NCI-H524 treated with DMSO at 0.1 percent for 48 hours (cell line): ENCODE measurements around the gene STAC.
"Not testable (repeated sequence)": the region's sequence is repeated elsewhere in the genome, so short reads cannot be mapped to it uniquely, and the experiment has no call there.

ENCODE experiments used
- DNase-seq: peaks from one replicate; lab custom pipeline; 2025; lab: John Stamatoyannopoulos, UW

The STAC gene

DNA sequence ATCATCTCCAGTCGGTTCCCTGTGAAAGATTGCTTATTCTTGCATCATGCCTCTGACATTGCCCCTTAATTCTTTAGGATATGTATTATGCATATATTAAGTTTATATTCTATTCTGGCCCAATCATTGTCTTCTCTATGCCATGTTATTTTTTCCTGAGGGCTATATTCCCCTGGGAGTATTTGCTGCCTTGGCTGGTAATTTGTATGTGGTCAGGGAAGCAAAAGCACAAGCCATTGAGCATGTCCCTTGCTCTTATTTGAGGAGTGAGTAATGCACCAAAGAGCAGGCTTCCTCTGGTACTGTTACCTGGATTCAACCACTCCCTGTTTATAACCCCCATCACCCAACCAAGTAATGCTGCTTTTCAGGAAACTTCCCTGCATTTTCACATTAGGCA, 36.3 kb downstream of the STAC start:
- no peak for DNase-seq

DNA sequence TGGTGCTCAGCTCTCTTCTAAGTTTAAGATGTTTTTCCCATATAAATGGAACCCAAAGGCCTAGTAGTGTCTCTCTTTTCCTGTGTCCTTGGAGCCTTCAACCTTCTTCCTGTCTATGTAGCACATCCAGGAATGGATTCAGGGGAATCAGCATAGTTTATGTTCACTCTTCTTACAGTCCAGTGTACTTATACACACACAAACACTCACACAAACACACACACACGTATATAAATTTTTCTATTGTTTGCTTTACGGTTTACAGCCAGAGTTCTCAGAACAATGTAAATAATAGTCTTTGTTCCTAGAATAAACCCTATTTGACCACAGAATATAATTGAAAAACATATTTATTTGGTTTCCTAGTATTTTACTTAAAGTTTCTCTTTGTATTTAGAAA, 36.9 kb downstream of the STAC start:
- no peak for DNase-seq

DNA sequence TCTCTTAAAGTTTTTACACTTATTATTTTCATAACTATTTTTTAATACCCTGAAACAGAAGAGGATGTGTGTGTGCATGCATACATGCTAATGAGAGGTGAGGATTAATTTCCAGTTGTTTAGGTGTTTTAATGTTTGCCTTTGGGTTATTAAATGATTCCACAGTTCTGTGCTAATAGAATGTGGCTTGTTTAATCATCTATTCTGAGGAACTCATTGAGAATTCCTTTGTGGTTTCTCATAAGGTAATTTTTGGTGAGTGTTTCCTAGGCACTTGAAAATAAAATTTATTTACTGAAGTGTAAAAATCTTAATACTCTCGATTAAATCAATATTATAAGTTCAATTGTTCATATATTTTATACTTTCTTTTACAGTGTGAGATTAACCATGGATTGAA, 38.0 kb downstream of the STAC start:
- no peak for DNase-seq

DNA sequence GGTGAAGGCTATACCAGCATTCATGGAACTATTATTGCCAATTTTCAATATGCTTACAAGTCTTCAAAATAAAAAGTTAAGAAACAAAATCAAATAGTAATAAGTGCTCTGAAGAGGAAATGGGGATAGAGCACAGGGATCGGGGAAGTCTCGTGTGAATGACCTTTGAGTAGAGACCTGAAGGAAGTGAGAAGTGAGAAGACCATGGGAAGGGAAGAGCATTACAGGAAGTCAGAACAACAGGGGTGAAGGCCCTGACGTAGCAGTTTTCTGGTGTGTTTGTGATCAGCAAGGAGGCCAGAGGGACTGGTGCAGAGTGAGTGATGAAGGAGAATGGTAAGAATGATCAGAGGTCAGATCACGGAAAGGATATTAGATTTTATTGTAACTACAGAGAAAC, 48.1 kb downstream of the STAC start:
- DNase-seq: no peak

DNA sequence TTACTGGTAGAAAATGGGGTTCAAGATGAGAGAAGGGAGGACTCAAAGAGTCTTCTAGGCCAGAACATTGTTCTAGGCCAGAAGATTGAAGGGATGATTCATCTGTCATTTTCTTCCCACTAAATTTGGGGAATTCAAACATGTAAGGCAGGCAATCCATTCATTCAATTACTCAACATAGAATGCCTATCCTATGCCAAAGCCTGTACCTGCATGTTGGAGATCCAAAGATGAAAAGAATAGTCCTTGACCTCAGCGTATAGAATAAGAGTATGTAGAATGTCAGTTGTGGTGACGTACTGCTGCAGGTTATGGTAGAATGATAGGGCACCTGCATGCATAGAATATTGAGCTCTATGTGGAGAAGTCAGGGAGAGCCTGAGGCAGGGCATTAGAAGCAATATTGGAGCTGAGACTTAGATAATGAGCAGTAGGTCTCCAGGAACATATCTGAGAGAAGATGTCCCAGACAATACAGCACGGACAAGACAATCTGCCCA, 49.7 kb downstream of the STAC start:
- no peak for DNase-seq

DNA sequence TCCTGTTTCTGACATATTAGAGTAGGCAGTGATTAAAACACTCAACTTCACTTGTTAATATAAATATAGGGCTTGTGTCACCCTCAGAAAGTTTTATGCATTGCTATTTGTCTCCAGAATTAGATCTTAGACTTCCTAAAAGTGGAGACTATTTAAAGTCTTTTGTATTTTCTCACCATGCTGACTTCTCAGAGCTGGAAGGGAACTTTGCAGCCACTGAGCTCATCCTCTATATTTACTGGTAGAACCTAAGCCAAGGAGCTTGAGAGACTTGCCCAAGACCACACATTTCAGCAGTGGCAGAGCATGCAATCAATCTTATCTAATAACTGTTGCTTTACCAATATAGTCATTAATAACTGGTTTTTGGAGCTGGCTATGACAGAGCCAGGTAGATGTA, 53.2 kb downstream of the STAC start:
- no peak for DNase-seq

DNA sequence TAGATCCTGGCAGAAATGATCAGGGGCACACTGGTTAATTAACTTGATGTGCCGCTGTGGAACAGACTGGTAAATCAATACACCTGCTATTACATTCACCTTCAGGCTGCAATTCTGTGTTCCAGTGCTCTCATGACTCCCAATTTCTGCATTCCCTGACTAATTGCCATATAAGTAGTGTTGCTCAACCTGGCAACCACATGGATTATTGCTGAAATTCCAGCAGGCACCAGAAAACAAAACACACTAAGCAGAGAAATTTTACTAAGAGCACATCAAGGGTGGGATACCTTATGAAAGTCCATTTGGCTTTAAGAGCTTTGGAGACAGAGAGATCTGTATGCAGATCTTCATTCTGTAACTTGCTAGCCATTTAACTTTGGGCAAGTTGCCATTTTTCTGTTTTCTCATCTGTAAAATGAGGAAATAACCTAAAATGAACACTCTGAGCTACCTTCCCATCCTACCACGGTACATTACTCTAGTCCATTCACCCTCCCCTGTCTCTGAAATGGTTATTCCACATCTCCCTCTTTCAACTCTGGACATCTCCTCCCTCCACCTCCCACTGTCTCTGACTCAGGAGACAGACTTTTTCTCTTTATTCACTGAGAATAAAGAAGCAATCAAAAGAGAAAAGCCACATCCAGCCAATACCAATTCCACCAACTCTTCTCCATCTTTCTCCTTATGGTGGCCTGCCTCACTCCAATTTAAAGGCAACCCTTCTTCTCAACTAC, 54.6 kb downstream of the STAC start:
- DNase-seq: no peak

DNA sequence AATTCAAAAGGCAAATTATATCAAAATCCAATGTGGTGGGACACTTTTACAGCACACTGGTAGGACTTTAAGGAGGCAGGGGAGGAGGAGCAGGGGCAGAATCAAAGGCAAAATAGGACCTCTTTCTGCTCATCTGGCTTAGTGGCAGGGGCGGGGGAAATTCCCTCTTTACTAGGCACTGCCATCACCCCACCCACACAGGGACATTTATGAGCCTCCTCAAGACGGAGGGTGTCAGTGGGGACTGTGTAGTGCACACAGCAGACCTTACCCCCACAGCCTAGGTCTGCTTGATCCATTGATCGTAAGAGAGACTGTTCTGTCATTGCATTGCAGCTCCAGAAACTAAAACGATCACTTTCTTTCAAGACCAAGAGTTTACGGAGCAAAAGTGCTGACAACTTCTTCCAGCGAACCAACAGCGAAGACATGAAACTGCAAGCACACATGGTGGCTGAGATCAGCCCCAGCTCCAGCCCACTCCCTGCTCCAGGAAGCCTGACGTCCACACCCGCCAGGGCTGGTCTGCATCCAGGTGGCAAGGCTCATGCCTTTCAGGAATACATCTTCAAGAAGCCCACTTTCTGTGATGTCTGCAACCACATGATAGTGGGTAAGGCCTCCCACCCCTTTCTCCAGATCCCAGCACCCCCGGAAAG, 62.9 kb downstream of the STAC start:
- no peak for DNase-seq

DNA sequence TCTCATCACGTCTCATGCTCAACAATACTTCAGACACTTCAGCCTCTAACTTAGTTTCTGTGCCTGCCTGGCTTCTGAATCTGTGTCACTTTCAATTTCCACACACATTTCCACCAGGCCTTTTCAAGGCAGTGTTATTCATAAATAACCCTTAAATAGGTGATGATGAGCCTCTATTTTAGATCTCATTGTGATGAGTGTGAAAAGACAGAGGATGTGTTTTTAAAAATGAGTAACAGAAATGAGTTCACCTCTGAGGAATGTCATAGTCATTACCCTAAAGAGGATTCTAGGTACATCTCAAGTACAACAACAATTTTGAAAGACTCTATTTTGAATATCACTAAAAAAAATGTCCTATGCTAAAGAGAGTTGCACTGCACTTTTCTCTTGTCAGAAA, 64.6 kb downstream of the STAC start:
- no peak for DNase-seq

DNA sequence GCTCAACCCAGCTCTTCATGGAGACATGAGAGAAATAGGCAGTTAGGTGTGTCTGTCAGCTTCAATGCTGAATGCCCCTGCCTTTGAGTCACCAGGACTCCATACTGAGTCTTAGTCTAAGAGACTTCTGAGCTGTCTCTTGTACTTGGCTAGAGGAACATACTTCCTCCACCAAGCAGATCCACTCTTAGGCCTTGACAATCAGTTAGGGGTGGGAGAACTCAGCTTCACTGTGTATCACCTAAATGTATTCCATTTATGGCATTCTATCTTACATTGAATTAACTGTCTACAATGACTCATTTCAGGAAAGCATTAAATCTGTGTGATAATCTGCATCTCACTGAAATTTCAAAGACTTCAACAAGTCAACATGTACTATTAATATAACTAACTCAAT, 66.0 kb downstream of the STAC start:
- DNase-seq: no peak

DNA sequence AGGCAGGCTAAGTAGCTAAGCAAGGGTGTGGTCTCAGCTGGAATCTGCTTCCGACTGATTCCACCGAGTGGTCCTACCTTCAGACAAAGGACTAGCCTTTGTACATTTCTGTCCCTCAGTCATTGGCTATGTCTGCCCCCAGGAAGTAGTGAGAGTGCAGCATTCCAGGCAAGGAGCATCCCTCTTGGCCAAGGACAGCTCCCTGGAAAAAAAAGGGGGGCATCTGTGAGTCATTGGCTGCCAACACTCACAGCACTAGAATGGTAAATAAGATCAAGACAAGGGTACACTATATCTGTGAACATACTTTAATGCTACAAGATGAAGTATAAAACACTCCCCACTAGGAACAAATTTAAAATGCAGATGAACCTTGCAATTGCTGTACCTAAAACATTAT, 66.8 kb downstream of the STAC start:
- no peak for DNase-seq

DNA sequence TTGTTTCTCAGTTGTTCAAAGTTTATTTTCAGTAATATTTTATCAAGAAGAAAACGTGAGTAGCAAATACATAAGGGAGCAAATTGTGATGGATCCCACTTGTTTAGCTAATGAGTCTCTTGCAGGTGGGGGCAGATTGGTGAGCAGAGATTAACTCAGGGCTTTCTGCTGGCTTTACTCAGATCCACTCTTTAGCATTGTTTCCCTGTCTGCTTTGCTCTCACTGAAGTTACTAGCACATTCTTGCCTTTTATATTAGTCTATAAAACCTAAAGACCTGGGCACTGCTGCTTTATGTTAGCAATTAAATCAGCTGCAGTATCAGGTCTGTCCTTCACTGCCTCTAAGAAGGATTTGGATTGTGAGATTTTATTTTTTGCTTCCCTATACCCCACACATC, 71.5 kb downstream of the STAC start:
- DNase-seq: no peak

DNA sequence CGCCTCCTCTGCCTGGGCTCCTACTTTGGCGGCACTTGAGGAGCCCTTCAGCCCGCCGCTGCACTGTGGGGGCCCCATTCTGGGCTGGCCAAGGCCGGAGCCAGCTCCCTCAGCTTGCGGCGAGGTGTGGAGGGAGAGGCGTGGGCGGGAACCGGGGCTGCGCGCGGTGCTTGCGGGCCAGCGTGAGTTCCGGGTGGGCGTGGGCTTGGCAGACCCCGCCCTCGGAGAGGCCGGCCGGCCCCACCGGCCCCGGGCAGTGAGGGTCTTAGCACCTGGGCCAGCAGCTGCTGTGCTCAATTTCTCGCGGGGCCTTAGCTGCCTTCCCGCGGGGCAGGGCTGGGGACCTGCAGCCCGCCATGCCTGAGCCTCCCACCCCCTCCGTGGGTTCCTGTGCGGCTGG, 72.9 kb downstream of the STAC start:
- not testable (repeated sequence) for DNase-seq

DNA sequence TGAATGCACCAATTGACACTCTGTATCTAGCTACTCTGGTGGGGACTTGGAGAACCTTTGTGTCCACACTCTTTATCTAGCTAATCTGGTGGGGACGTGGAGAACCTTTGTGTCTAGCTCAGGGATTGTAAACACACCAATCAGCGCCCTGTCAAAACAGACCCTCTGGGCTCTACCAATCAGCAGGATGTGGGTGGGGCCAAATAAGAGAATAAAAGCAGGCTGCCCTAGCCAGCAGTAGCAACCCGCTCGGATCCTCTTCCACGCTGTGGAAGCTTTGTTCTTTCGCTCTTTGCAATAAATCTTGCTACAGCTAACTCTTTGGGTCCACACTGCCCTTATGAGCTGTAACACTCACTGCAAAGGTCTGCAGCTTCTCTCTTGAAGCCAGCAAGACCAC, 73.6 kb downstream of the STAC start:
- not testable (repeated sequence) for DNase-seq

DNA sequence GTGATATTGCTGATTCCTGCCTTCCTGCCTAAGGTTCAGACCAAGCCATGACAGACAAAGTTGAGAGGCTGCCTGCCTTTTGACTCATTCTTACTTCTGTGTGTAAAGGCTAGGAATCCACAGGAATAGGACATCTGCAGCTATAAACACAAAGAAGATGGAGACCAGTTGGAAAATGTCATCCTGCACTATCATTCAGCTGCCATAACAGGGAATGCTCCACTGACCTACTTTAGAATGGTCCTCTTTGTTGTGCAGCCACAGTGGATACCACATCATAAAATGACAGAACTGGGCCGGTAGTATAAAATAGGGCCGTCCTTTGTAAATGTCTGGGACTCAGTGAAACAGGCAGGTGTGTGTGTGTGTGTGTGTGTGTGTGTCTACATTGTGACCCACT, 75.1 kb downstream of the STAC start:
- DNase-seq: no peak

DNA sequence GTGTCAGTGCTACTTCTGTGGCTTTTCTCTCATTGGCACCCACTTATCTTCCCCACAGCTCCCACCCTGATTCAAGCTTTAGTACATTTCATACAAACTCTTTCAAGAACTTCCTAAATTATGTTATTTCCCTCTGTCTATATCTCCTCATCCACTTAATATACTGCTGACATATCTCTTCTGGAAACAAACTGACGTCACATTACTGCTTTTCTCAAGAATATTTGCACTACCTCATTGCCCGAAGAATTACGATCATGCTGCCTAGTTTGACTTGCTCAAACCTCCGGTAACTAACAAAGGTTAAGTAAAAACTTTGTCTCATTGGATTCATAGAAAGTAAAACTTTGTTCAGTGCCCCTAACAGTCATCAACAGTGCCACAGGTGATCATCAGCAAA, 76.5 kb downstream of the STAC start:
- no peak for DNase-seq

DNA sequence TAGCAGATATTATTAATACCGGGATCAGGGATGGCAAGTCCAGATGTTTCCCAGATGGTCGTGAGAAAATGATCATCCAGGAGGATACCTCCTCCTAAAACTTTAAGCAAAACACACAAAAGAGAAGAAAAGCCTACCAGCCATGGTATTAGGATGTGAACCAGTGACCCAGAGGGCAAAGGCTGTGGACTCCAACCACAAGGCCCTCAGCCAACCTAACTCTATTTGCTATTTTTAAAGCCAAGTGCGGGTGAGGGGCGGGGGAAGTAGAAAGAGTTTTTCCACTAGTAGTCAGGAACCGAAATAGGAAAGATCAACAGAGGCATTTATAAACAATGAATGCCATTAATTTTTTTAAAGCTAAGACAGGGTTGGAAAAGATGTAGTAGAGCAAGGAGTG, 77.4 kb downstream of the STAC start:
- no peak for DNase-seq

DNA sequence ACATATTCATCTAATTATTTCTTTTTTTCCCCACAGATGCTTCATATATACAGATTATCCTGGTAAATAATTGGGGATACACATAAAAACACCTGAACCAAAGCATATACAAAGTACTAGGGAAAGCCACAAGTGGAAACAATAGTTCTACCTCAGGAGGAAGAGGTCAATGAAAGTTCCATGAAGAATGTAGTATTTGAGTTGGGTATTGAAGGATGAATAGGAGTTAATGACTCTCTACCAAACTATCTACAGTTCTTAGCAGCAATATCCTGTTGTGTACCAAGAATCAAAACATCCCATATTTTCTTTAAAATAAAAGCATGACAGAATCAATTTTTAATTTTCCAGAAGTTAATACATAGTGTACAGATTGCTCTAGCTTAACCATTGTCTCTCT, 78.9 kb downstream of the STAC start:
- DNase-seq: no peak

DNA sequence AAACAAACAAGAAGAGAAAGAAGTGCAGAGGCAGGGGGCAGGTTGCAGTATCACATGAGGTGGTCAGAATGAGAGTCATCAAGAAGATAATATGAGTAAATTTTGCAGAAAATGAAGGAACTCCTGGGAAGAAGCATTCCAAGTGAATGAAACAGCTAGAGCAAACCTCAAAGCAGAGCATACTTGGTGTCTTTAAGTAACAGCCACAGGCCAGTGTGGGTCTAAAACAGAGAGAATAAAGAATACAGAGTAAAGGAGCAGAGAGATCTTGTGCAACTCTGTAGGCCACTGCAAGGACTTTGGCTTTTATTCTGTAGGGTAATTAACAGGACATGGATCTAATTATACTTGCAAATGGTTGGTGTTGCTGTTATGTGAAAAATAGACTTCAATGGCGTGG, 81.3 kb downstream of the STAC start:
- no peak for DNase-seq

DNA sequence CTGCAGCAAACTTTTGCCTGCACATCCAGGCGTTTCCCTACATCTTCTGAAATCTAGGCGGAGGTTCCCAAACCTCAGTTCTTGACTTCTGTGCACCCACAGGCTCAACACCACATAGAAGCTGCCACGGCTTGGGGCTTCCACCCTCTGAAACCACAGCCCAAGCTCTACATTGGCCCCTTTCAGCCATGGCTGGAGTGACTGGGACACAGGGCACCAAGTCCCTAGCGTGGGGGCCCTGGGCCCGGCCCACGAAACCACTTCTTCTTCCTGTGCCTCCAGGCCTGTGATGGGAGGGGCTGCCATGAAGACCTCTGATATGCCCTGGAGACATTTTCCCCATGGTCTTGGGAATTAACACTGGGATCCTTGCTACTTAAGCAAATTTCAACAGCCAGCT, 91.7 kb downstream of the STAC start:
- DNase-seq: not testable (repeated sequence)

DNA sequence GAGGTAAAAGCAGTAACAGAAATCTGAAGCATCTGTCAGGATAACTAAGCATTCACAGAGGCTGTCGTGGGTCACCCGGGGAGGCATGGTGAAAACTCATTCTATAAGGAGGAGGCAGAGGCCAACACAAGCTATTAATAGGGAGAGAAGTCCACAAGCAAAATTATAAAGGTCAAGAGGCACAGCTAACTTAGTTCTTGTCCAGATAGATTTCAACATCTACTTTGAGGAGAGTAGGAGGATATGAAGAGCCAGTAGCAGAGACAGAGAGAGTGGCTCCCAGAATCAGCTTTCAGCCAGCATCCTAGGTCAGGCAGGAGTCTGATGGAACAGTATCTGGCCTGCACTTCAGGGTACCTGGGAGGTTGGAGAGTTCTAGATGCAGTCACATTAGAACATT, 95.3 kb downstream of the STAC start:
- no peak for DNase-seq

DNA sequence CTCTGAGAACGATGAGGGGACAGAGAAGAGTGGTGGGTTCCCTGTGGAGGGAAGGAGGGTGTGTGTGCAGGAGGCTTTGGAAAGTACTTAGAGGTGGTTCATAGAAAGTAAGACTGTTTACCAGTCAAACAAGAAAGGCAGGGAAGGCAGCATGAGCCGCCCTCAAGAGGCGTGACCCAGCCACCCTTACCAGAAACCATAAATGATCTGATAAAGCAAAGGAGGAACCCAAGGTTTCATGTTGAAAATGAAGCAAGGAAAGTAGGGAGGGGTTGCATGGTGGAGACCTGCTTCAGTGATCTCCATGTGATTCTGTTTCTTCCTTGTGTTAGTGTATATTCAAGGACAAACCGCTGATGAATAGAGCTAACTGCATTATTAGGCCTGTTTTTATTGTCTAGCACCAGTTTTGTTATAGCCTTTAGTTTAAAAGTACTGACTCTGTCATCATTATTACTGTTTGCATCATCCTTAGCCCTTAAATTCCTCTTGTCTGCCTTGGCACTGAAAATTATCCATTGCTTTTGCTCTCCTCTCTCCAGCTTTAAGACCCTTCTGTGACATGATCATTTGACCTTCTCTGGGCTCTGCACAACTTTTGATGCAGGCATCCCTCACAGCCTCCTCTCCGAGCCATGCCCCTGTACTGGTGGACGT, 96.1 kb downstream of the STAC start:
- DNase-seq: no peak

DNA sequence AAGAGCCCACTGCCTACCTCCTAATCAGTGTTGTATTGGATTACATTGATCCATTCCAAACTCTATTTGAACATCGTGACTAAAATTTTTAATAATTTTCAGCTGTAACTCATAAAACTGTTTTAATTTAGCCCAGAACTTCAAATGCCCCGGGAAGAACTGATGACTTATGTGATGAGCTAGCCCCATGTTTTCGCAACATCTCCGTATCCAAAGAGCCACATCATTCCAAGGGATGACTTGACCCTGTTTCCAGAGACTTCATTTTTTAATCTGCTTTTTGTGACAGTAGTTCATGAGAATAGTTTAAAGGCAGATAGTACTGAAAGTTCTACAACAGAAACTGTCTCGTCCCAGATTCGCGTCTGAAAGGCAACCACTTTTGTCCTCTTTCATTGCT, 97.4 kb downstream of the STAC start:
- no peak for DNase-seq
